Transverse colon (tissue), 4 donors: ENCODE results near the gene XYLT2. TPM values are rescaled to one million over a fixed set of nuclear protein-coding genes. Genes with fewer than 3 reads are reported as not detected.

Source experiments
- DNase-seq: peaks from one replicate; pipeline ENCODE4 v3.0.0-alpha.2; 2019
- H3K27ac ChIP-seq, 4 donors: fragments of 200-600 bp; sonication (generic); 2 replicates each; pipeline ENCODE4 v1.5.1; 2016 to 2018; ENCODE audit warnings: inconsistent platforms in 4 of 4
- H3K27me3 ChIP-seq: fragments of 200-600 bp; sonication (generic); 2 replicates; pipeline ENCODE4 v1.5.1; 2017; ENCODE audit warnings: inconsistent platforms
- H3K36me3 ChIP-seq, 4 donors: fragments of 200-600 bp; sonication (generic); 2 replicates each; pipeline ENCODE4 v1.5.1; 2017 to 2019; ENCODE audit warnings: inconsistent platforms in 4 of 4
- H3K4me1 ChIP-seq, 4 donors: fragments of 200-600 bp; sonication (generic); 2 replicates each; pipeline ENCODE4 v1.5.1; 2017 to 2020; ENCODE audit warnings: inconsistent platforms in 4 of 4
- H3K4me3 ChIP-seq, 4 donors: fragments of 200-600 bp; sonication (generic); 1 replicate in 1 of 4; 2 replicates in 3 of 4; pipeline versions ENCODE4 v1.5.1 to v1.6.1; 2017 to 2019; ENCODE audit warnings: inconsistent platforms in 4 of 4
- H3K9me3 ChIP-seq, 2 donors: fragments of 200-600 bp; sonication (generic); 2 replicates each; pipeline ENCODE4 v1.5.1; 2017 to 2019; ENCODE audit warnings: inconsistent platforms in 2 of 2
- EP300 ChIP-seq: sonication (generic); formaldehyde crosslinking; IDR thresholded peaks from one replicate; pipeline ENCODE4 v1.6.1; 2017; ENCODE audit warnings: antibody characterized with exemption, low read depth
- POLR2A ChIP-seq: fragments of 450-650 bp; IDR thresholded peaks from one replicate; pipeline ENCODE4 v1.6.1; 2016; ENCODE audit warnings: antibody characterized with exemption, mild to moderate bottlenecking, moderate library complexity
- POLR2AphosphoS5 ChIP-seq, 3 donors: sonication (generic); formaldehyde crosslinking; IDR thresholded peaks; one replicate each; pipeline ENCODE4 v1.6.1; 2016; ENCODE audit warnings: antibody characterized with exemption in 3 of 3
- WGBS, 2 donors: methylation state at CpG; one replicate each; pipeline ENCODE4 v1.1.5; 2018; ENCODE audit warnings: low coverage in 1 of 2; 5-methylcytosine and 5-hydroxymethylcytosine counted together
- in situ Hi-C, 4 donors: fragments of 200-750 bp; cut with MboI; loops; one replicate each; pipeline versions ENCODE4 v1.15.0 to v1.15.1; 2017; ENCODE audit warnings: low sequenced_read_pairs in 3 of 4, low pct_ligation_motif_present in 1 of 4, low pct_unique_long_range_greater_than_20kb in 1 of 4
- intact Hi-C: fragments of 100-400 bp; cut with DNase I; formaldehyde crosslinking; loops from one replicate; pipeline ENCODE4 v1.15.1; 2023; ENCODE audit warnings: low total_unique reads
- total RNA-seq, 4 donors: library from RNA; depleted of rRNA; stranded (reverse); fragments of >200 nt; gene quantifications; one replicate each; pipeline ENCODE4 v1.1.0, GENCODE V29; 2016
- TF ChIP-seq, protein P1 (sequence below), 5 experiments: fragments of 200-600 bp in 3 of 5; fragments of 450-650 bp in 2 of 5; sonication (generic) in 3 of 5; IDR thresholded peaks; 1 replicate in 2 of 5; 2 replicates in 3 of 5; pipeline ENCODE4 v1.5.1; 2016 to 2017; ENCODE audit warnings: antibody characterized with exemption in 5 of 5, inconsistent platforms in 3 of 5, mild to moderate bottlenecking in 2 of 5, moderate library complexity in 1 of 5

Gene XYLT2
- total RNA-seq, 4 donors from 2014 or later = 21.3 to 27.3 (median 22.0) TPM

DNA sequence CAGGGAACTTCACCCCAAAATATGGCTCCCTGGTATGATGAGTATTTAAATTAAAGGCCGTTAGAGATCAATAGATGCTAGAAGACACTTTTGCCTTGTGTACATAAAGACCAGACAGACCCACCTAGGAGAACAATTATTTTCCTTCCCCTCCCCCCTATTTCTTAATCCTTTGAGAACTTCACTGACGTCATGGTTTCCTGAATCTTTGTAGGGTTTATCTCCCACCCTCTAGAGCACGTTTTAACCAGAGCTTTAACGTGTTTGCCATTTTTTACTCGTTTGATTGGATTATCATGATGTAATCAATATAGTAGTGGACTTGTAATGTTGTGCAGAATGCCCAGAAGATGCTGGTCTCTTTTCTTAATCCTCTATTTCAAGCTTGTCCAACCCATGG is 22.9 kb upstream of the XYLT2 start:
- H3K4me3 ChIP-seq = no peak overlapping the region
- no peaks in the 10 kb centered on the region for H3K9me3 ChIP-seq
- no peak for DNase-seq
- intact Hi-C loops = no loop called here
- WGBS, 2 donors = 83 to 84% methylated on average over 5 of the region's 5 CpGs
- H3K27me3 ChIP-seq = no peaks in the 10 kb centered on the region
- TF ChIP-seq, protein P1, sequence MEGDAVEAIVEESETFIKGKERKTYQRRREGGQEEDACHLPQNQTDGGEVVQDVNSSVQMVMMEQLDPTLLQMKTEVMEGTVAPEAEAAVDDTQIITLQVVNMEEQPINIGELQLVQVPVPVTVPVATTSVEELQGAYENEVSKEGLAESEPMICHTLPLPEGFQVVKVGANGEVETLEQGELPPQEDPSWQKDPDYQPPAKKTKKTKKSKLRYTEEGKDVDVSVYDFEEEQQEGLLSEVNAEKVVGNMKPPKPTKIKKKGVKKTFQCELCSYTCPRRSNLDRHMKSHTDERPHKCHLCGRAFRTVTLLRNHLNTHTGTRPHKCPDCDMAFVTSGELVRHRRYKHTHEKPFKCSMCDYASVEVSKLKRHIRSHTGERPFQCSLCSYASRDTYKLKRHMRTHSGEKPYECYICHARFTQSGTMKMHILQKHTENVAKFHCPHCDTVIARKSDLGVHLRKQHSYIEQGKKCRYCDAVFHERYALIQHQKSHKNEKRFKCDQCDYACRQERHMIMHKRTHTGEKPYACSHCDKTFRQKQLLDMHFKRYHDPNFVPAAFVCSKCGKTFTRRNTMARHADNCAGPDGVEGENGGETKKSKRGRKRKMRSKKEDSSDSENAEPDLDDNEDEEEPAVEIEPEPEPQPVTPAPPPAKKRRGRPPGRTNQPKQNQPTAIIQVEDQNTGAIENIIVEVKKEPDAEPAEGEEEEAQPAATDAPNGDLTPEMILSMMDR (IDR thresholded peaks at IDR 0.05) = no peak
- no peak for TF ChIP-seq POLR2A
- TF ChIP-seq POLR2AphosphoS5 (IDR thresholded peaks at IDR 0.05) = no peak
- TF ChIP-seq EP300 = no peak
- H3K4me1 ChIP-seq = peaks cover 0 to 3% (median 0%) of the 10 kb centered on the region in 4 donors
- no peaks in the 10 kb centered on the region for H3K36me3 ChIP-seq
- H3K27ac ChIP-seq = no peak overlapping the region
- in situ Hi-C loops = no loop called here

DNA sequence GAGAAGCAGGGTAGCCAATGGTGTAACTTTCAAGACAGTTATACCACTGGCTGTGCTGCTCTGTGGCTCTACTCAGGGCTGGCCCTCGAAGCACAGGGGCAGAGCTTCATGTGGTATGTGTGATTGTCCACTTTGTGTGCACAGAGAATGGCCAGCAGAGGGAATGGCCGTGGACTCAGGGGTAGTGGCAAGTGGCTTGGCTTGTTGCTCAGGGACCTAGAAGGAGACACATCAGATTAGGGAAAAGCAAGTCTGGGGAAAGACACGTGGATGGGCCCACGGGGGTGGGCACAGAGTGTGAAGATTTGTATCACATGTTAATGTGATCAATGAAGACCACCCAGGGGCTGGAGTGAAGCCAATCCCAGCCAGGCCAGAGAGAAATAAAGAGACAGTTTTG is 20.0 kb upstream of the XYLT2 start:
- in situ Hi-C loops = no loop called here
- Histone ChIP-seq H3K9me3 (no peaks in the 10 kb centered on the region), H3K36me3 (no peaks in the 10 kb centered on the region), H3K27me3 (no peaks in the 10 kb centered on the region), H3K4me1 (no peaks in the 10 kb centered on the region), H3K4me3 (no peak overlapping the region), H3K27ac (no peak overlapping the region)
- 41 to 66% methylated on average over 3 to 4 of the region's 4 CpGs for WGBS, 2 donors
- DNase-seq = no peak
- TF ChIP-seq EP300 (no peak), POLR2AphosphoS5 (IDR thresholded peaks at IDR 0.05) (no peak), POLR2A (no peak)
- TF ChIP-seq, protein P1 (IDR thresholded peaks at IDR 0.05) = no peak
- intact Hi-C loops = loop anchor here (2.0 kb wide), 1 partner anchor 67 kb away; no protein-coding TSS in a partner anchor

DNA sequence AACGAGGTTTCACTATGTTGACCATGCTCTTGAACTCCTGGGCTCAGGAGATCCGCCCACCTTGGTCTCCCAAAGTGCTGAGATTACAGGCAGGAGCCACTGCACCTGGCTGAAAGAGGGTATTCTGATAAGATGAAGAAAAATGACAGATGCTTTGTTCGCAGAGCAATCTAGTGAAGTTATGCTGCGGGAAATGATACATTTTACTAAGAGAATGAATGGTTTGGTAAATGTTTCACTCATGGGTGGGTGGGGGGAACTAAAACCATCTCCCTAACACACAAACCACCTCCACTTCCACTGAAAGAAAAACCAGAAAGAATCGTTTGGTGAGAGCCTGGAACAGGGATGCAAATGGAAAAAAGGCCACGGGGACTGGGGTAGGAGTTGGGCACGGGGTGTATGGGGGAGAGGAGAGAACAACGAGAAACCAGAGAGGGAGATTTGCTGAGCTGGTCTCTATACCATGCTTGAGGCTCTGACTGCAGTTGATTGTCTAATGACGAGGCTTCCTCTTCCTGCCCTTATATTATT is 19.0 kb upstream of the XYLT2 start:
- intact Hi-C loops (no loop called here), in situ Hi-C loops (no loop called here)
- DNase-seq = no peak
- Histone ChIP-seq H3K4me1 (no peaks in the 10 kb centered on the region), H3K4me3 (no peak overlapping the region), H3K36me3 (no peaks in the 10 kb centered on the region), H3K27ac (no peak overlapping the region), H3K9me3 (no peaks in the 10 kb centered on the region), H3K27me3 (no peaks in the 10 kb centered on the region)
- WGBS, 2 donors = 56 to 67% methylated on average over 5 to 9 of the region's 9 CpGs
- TF ChIP-seq EP300 (no peak), POLR2AphosphoS5 (IDR thresholded peaks at IDR 0.05) (no peak), POLR2A (no peak)
- TF ChIP-seq, protein P1 (IDR thresholded peaks at IDR 0.05) = no peak

DNA sequence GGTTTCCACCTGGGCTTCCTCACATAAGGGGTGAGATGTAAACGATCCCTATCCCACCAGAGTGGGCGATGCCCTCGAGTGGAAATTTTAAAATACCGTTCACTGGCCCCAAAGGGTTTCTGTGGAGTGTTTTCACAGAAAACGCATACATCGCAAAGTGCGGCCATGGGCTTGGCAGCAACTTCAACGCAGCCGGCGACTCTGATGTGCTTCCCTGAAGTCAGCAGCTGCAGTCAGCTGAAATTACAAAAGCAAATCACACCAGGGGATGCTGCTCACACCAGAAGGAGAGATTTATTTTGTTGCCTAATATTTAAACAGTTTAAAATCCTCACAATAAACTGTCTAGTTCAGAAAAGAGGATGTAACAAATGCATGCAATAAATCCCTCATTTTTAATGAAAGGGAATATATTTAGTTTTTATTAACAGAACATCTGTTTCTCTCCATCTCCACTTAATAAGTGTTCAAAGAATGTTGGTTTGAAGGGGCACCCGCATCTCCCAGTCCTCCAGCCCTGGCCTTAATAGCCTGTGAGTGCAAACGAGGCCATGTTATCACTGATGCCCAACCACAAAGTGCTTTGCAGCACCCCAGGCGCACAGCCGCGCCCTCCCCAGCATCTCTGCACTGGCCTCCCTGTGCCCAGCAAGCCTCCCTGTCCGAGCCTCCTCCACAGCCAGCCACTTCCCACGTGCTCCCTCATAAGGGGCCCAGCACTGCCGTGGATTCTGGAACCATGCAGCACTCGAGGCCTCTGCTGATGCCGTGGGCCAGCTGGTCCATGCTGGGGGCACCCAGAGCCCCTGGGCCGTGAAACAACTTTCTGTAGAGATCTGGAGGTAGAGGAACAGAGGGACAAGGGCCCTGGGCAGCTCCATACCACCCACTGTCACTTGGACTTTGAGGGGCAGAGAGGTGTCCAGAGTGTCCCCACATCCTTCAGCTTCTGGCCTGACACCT is 17.3 kb upstream of the XYLT2 start:
- Histone ChIP-seq H3K4me1 (no peaks in the 10 kb centered on the region), H3K4me3 (no peak overlapping the region), H3K9me3 (no peaks in the 10 kb centered on the region), H3K36me3 (no peaks in the 10 kb centered on the region), H3K27ac (peak overlapping the region in 1 of 4 donors; percentile 34), H3K27me3 (peaks cover 6% of the 10 kb centered on the region)
- intact Hi-C loops (no loop called here), in situ Hi-C loops (no loop called here)
- WGBS, 2 donors = 59 to 74% methylated on average over 7 to 18 of the region's 21 CpGs
- DNase-seq = no peak
- TF ChIP-seq POLR2AphosphoS5 (IDR thresholded peaks at IDR 0.05) = peak in 2 of 3 donors; percentile 37 to 50
- TF ChIP-seq, protein P1 (IDR thresholded peaks at IDR 0.05) = no peak
